HEK293 (cell line): Measurements from ENCODE around the gene MMD.
"Not testable (repeated sequence)": the region's sequence is repeated elsewhere in the genome, so short reads cannot be mapped to it uniquely, and the experiment has no call there.

ENCODE experiments used
- CTCF ChIA-PET: fragments of 350-600 bp; formaldehyde crosslinking; extraction: SDS; loops from one replicate; lab custom pipeline; 2021; ENCODE audit warnings: antibody characterized with exemption; lab: Yijun Ruan, JAX
- POLR2A ChIA-PET: fragments of 300-600 bp; formaldehyde crosslinking; extraction: SDS; loops from one replicate; lab custom pipeline; 2020; ENCODE audit warnings: antibody characterized with exemption, inconsistent platforms; lab: Yijun Ruan, JAX
- H3K27ac ChIP-seq: fragments of 200-500 bp; sonication (Bioruptor generic); 2 replicates; pipeline ENCODE4 v1.5.1; 2014; ENCODE audit warnings: low read depth, low read length, control low read depth, inconsistent platforms; ENCODE audit errors: extremely low read depth
- H3K36me3 ChIP-seq, 2 experiments: fragments of 200-500 bp in 1 of 2; sonication (Bioruptor generic) in 1 of 2; 1 replicate in 1 of 2; 2 replicates in 1 of 2; pipeline ENCODE4 v1.5.1; 2014 to 2017; ENCODE audit warnings: inconsistent platforms in 2 of 2, low read length in 2 of 2; ENCODE audit not compliant: control insufficient read depth in 2 of 2, insufficient read depth in 1 of 2
- H3K4me1 ChIP-seq: fragments of 200-500 bp; sonication (Bioruptor generic); 2 replicates; pipeline ENCODE4 v1.5.1; 2014; ENCODE audit warnings: mild to moderate bottlenecking, low read length, inconsistent platforms; ENCODE audit not compliant: control insufficient read depth, insufficient read depth
- H3K4me3 ChIP-seq: 2 replicates; pipeline ENCODE4 v1.5.1; 2011; ENCODE audit warnings: low read depth, mild to moderate bottlenecking, control low read depth, low read length, moderate library complexity
- H3K9me3 ChIP-seq: fragments of 200-500 bp; sonication (Bioruptor generic); 2 replicates; pipeline ENCODE4 v1.5.1; 2014; ENCODE audit warnings: low read depth, low read length, inconsistent platforms; ENCODE audit not compliant: control insufficient read depth, insufficient read depth
- HOXA7 ChIP-seq: sonication (generic); formaldehyde crosslinking; IDR thresholded peaks from 2 replicates; pipeline ENCODE4 v1.8.1; 2022; ENCODE audit warnings: missing genetic modification reagents, borderline replicate concordance
- IKZF3 ChIP-seq: fragments of 450-650 bp; IDR thresholded peaks from 2 replicates; pipeline ENCODE4 v1.5.0; 2018; ENCODE audit warnings: missing biosample characterization, mild to moderate bottlenecking, missing genetic modification characterization, moderate library complexity
- ZFP41 ChIP-seq: fragments of 450-650 bp; formaldehyde crosslinking; IDR thresholded peaks from 2 replicates; pipeline ENCODE4 v1.5.1; 2016; ENCODE audit warnings: missing biosample characterization, missing genetic modification characterization, borderline replicate concordance
- ZNF133 ChIP-seq: fragments of 450-650 bp; formaldehyde crosslinking; IDR thresholded peaks from 2 replicates; pipeline ENCODE4 v1.5.1; 2016; ENCODE audit warnings: missing biosample characterization, missing genetic modification characterization
- ZNF138 ChIP-seq: fragments of 450-650 bp; formaldehyde crosslinking; IDR thresholded peaks from 2 replicates; pipeline ENCODE4 v1.5.1; 2016; ENCODE audit warnings: missing biosample characterization, missing genetic modification characterization, borderline replicate concordance
- ZNF140 ChIP-seq: fragments of 450-650 bp; formaldehyde crosslinking; IDR thresholded peaks from 2 replicates; pipeline ENCODE4 v1.5.1; 2016; ENCODE audit warnings: missing biosample characterization, missing genetic modification characterization
- ZNF157 ChIP-seq: fragments of 450-650 bp; formaldehyde crosslinking; IDR thresholded peaks from 2 replicates; pipeline ENCODE4 v1.5.1; 2016; ENCODE audit warnings: missing biosample characterization, missing genetic modification characterization
- ZNF175 ChIP-seq: fragments of 450-650 bp; formaldehyde crosslinking; IDR thresholded peaks from 2 replicates; pipeline ENCODE4 v1.5.1; 2016; ENCODE audit warnings: missing biosample characterization, missing genetic modification characterization
- ZNF184 ChIP-seq: fragments of 450-650 bp; IDR thresholded peaks from 2 replicates; pipeline ENCODE4 v1.5.1; 2018; ENCODE audit warnings: missing biosample characterization, mild to moderate bottlenecking, missing genetic modification characterization
- ZNF2 ChIP-seq: fragments of 450-650 bp; formaldehyde crosslinking; IDR thresholded peaks from 2 replicates; pipeline ENCODE4 v1.5.1; 2016; ENCODE audit warnings: missing biosample characterization, missing genetic modification characterization
- ZNF311 ChIP-seq: fragments of 450-650 bp; formaldehyde crosslinking; IDR thresholded peaks from 2 replicates; pipeline ENCODE4 v1.5.1; 2017; ENCODE audit warnings: missing biosample characterization, missing genetic modification characterization, borderline replicate concordance
- ZNF335 ChIP-seq: fragments of 450-650 bp; formaldehyde crosslinking; conservative IDR thresholded peaks from 2 replicates; pipeline ENCODE4 v1.5.1; 2016; ENCODE audit warnings: missing biosample characterization, missing genetic modification characterization
- ZNF426 ChIP-seq: fragments of 450-650 bp; formaldehyde crosslinking; IDR thresholded peaks from 2 replicates; pipeline ENCODE4 v1.5.1; 2017; ENCODE audit warnings: missing biosample characterization, missing genetic modification characterization, mild to moderate bottlenecking, inconsistent platforms, moderate library complexity
- ZNF549 ChIP-seq: fragments of 450-650 bp; IDR thresholded peaks from 2 replicates; pipeline ENCODE4 v1.5.1; 2018; ENCODE audit warnings: missing biosample characterization, missing genetic modification characterization, mild to moderate bottlenecking, inconsistent platforms, moderate library complexity
- ZNF555 ChIP-seq: fragments of 450-650 bp; formaldehyde crosslinking; conservative IDR thresholded peaks from 2 replicates; pipeline ENCODE4 v1.5.1; 2017; ENCODE audit warnings: missing biosample characterization, mild to moderate bottlenecking, missing genetic modification characterization, inconsistent platforms
- ZNF585B ChIP-seq: fragments of 450-650 bp; formaldehyde crosslinking; IDR thresholded peaks from 2 replicates; pipeline ENCODE4 v1.5.1; 2016; ENCODE audit warnings: missing biosample characterization, missing genetic modification characterization
- ZNF677 ChIP-seq: fragments of 450-650 bp; IDR thresholded peaks from 2 replicates; pipeline ENCODE4 v1.5.0; 2018; ENCODE audit warnings: missing biosample characterization, mild to moderate bottlenecking, missing genetic modification characterization, moderate library complexity
- ZSCAN23 ChIP-seq: fragments of 450-650 bp; formaldehyde crosslinking; IDR thresholded peaks from 2 replicates; pipeline ENCODE4 v1.5.1; 2016; ENCODE audit warnings: missing biosample characterization, missing genetic modification characterization
- TF ChIP-seq, protein P1 (sequence below): fragments of 450-650 bp; formaldehyde crosslinking; IDR thresholded peaks from 2 replicates; pipeline ENCODE4 v1.5.1; 2016; ENCODE audit warnings: missing biosample characterization, missing genetic modification characterization
- TF ChIP-seq, protein P2 (sequence below): fragments of 450-650 bp; IDR thresholded peaks from 2 replicates; pipeline ENCODE4 v1.5.1; 2018; ENCODE audit warnings: missing biosample characterization, missing genetic modification characterization
- TF ChIP-seq, protein P3 (sequence below): fragments of 450-650 bp; formaldehyde crosslinking; IDR thresholded peaks from 2 replicates; pipeline ENCODE4 v1.5.0; 2017; ENCODE audit warnings: missing biosample characterization, missing genetic modification characterization, borderline replicate concordance
- TF ChIP-seq, protein P4 (sequence below): fragments of 450-650 bp; formaldehyde crosslinking; IDR thresholded peaks from 2 replicates; pipeline ENCODE4 v1.5.1; 2016; ENCODE audit warnings: missing biosample characterization, missing genetic modification characterization

Gene MMD

DNA sequence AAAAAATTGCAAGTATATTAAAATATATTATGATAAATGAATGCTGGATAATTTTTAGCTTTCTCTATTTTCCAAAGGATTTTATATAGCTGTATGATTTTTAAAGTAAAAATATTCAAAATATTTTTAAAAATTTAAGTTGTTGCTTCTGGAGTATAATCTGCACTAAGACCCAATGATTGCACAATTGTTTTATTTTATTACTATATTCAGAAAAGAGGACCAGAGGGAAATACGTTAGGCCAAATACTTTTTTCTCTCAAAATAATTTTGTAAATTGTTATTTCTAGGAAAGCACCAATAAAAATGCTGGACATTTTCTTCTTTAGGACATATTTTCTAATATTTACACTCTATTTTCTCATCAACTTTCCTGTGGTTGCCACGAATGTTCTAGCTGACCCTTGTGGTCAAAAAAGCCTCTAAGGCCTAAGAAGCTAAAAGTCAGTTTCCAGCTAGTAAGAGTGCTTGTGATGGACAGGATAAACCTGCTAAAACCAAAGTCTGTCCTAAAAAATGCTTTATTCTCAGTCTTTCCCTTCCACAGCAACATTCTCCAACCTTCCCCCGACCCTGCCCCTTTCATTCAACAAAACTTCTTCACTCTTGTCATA, 31.2 kb downstream of the MMD start:
- no peaks in the 10 kb centered on the region for H3K4me1 ChIP-seq

DNA sequence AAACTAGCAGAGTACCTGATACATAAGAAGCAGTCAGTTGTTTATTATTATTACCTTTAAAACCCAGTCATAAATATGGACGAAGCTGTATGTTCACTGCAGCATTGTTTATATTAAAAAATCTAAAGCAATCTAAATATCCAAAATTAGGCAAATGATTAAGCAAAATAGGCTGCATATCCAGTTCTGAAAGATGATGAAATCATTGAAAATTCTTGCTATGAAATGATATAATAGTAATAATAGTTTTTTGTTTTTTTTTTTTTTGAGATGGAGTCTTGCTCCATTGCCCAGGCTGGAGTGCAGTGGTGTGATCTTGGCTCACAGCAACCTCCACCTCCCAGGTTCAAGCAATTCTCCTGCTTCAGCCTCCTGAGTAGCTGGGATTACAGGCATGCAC, 31.9 kb downstream of the MMD start:
- CTCF ChIA-PET: interaction anchor here (0.7 kb wide), 1 partner anchor 14 kb away, joined by 3 read pairs; no protein-coding TSS in a partner anchor

More for the DNA sequence above, 31.2 kb downstream of the MMD start:
- ChIA-PET CTCF (no interaction called here), POLR2A (interaction anchor here (0.6 kb wide), 1 partner anchor 67 kb away, joined by 7 read pairs; no protein-coding TSS in a partner anchor)
- TF ChIP-seq ZNF184 (no peak), IKZF3 (tag by site-specific recombination) (no peak), ZNF549 (tag by site-specific recombination) (no peak), ZNF335 (tag by site-specific recombination) (no peak), ZNF311 (tag by site-specific recombination) (no peak), ZNF426 (no peak), ZNF157 (tag by site-specific recombination) (no peak)
- TF ChIP-seq, protein P1, sequence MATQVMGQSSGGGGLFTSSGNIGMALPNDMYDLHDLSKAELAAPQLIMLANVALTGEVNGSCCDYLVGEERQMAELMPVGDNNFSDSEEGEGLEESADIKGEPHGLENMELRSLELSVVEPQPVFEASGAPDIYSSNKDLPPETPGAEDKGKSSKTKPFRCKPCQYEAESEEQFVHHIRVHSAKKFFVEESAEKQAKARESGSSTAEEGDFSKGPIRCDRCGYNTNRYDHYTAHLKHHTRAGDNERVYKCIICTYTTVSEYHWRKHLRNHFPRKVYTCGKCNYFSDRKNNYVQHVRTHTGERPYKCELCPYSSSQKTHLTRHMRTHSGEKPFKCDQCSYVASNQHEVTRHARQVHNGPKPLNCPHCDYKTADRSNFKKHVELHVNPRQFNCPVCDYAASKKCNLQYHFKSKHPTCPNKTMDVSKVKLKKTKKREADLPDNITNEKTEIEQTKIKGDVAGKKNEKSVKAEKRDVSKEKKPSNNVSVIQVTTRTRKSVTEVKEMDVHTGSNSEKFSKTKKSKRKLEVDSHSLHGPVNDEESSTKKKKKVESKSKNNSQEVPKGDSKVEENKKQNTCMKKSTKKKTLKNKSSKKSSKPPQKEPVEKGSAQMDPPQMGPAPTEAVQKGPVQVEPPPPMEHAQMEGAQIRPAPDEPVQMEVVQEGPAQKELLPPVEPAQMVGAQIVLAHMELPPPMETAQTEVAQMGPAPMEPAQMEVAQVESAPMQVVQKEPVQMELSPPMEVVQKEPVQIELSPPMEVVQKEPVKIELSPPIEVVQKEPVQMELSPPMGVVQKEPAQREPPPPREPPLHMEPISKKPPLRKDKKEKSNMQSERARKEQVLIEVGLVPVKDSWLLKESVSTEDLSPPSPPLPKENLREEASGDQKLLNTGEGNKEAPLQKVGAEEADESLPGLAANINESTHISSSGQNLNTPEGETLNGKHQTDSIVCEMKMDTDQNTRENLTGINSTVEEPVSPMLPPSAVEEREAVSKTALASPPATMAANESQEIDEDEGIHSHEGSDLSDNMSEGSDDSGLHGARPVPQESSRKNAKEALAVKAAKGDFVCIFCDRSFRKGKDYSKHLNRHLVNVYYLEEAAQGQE: no peak
- TF ChIP-seq, protein P2, sequence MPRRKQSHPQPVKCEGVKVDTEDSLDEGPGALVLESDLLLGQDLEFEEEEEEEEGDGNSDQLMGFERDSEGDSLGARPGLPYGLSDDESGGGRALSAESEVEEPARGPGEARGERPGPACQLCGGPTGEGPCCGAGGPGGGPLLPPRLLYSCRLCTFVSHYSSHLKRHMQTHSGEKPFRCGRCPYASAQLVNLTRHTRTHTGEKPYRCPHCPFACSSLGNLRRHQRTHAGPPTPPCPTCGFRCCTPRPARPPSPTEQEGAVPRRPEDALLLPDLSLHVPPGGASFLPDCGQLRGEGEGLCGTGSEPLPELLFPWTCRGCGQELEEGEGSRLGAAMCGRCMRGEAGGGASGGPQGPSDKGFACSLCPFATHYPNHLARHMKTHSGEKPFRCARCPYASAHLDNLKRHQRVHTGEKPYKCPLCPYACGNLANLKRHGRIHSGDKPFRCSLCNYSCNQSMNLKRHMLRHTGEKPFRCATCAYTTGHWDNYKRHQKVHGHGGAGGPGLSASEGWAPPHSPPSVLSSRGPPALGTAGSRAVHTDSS (tag by site-specific recombination): no peak
- TF ChIP-seq, all 188 proteins: peak for 0
- Histone ChIP-seq H3K36me3 (peaks cover 0 to 15% of the 10 kb centered on the region in 2 experiments; a peak in 1 of 3 replicates), H3K27ac (no peak overlapping the region), H3K9me3 (no peaks in the 10 kb centered on the region), H3K4me3 (no peak overlapping the region)

DNA sequence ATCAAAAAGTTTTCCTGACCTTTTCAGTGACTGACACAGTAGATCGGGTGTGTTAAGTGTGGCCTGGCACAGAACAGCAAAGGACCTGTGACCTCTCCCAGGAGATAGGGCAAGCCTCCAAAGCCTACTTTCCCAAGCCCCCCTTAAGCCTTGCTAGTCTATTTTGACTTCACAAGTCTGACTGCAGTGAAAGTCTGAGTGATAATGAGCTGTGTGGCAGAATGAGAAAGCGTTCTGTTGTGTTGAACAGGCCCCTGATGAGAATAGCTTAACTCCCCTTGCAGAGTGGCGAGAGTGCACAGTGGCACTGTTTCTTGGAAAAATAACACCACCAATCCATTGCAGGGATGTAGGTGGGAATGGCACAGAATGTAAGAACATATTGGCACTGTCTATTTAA, 32.8 kb downstream of the MMD start:
- Histone ChIP-seq H3K27ac (no peak overlapping the region), H3K4me3 (no peak overlapping the region), H3K9me3 (no peaks in the 10 kb centered on the region), H3K4me1 (no peaks in the 10 kb centered on the region), H3K36me3 (peaks cover 0 to 8% of the 10 kb centered on the region in 2 experiments; a peak in 1 of 3 replicates)
- CTCF ChIA-PET: interaction anchor here (0.5 to 1.7 kb wide), 6 partner anchors 12 to 125 kb away, joined by 3 to 4 read pairs (median 4); no protein-coding TSS in a partner anchor
- no peak for TF ChIP-seq HOXA7
- no peak for TF ChIP-seq ZNF175 (tag by site-specific recombination)
- TF ChIP-seq ZNF138 (tag by site-specific recombination): no peak
- no peak for TF ChIP-seq ZNF555 (tag by site-specific recombination)
- TF ChIP-seq ZNF585B (tag by site-specific recombination): no peak
- no peak for TF ChIP-seq ZNF677
- no peak for TF ChIP-seq ZNF2 (tag by site-specific recombination)
- no peak for TF ChIP-seq ZFP41 (tag by site-specific recombination)
- no peak for TF ChIP-seq ZNF140 (tag by site-specific recombination)
- TF ChIP-seq ZSCAN23 (tag by site-specific recombination): no peak
- TF ChIP-seq, protein P3, sequence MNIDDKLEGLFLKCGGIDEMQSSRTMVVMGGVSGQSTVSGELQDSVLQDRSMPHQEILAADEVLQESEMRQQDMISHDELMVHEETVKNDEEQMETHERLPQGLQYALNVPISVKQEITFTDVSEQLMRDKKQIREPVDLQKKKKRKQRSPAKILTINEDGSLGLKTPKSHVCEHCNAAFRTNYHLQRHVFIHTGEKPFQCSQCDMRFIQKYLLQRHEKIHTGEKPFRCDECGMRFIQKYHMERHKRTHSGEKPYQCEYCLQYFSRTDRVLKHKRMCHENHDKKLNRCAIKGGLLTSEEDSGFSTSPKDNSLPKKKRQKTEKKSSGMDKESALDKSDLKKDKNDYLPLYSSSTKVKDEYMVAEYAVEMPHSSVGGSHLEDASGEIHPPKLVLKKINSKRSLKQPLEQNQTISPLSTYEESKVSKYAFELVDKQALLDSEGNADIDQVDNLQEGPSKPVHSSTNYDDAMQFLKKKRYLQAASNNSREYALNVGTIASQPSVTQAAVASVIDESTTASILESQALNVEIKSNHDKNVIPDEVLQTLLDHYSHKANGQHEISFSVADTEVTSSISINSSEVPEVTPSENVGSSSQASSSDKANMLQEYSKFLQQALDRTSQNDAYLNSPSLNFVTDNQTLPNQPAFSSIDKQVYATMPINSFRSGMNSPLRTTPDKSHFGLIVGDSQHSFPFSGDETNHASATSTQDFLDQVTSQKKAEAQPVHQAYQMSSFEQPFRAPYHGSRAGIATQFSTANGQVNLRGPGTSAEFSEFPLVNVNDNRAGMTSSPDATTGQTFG: no peak
- TF ChIP-seq IKZF3 (tag by site-specific recombination): no peak
- TF ChIP-seq, protein P4, sequence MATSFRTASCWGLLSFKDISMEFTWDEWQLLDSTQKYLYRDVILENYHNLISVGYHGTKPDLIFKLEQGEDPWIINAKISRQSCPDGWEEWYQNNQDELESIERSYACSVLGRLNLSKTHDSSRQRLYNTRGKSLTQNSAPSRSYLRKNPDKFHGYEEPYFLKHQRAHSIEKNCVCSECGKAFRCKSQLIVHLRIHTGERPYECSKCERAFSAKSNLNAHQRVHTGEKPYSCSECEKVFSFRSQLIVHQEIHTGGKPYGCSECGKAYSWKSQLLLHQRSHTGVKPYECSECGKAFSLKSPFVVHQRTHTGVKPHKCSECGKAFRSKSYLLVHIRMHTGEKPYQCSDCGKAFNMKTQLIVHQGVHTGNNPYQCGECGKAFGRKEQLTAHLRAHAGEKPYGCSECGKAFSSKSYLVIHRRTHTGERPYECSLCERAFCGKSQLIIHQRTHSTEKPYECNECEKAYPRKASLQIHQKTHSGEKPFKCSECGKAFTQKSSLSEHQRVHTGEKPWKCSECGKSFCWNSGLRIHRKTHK: no peak
- TF ChIP-seq ZNF133: no peak
- POLR2A ChIA-PET: interaction anchor here (0.6 kb wide), 1 partner anchor 63 kb away, joined by 4 read pairs; no protein-coding TSS in a partner anchor

More for the DNA sequence above, 31.9 kb downstream of the MMD start:
- H3K4me3 ChIP-seq, H3K4me1 ChIP-seq, H3K27ac ChIP-seq, POLR2A ChIA-PET, H3K9me3 ChIP-seq: not testable (repeated sequence)
- H3K36me3 ChIP-seq: peaks cover 0 to 15% of the 10 kb centered on the region in 2 experiments; a peak in 1 of 3 replicates
